ENCODE data around the gene DLG1. TPM values are rescaled to one million over a fixed set of nuclear protein-coding genes. Genes with fewer than 3 reads are reported as not detected.

The DLG1 gene
- polyA plus RNA-seq, 1 donor from 2014 or later: 43.9 TPM

GRCh38 chr3:197327701-197328100, 29.3 kb upstream of the DLG1 start:
- Histone ChIP-seq H3K36me3 (ENCODE audit: insufficient read depth, low read length) (no peaks in the 10 kb centered on the region), H4K20me1 (ENCODE audit: insufficient read depth) (no peaks in the 10 kb centered on the region), H3K4me3 (ENCODE audit: low read length) (no peak overlapping the region), H3F3A (ENCODE audit: insufficient read depth, low read length, poor library complexity, severe bottlenecking) (no peaks in the 10 kb centered on the region), H3K27ac (ENCODE audit: low read length) (no peak overlapping the region), H3K9ac (ENCODE audit: low read length) (no peak overlapping the region), H3K9me2 (ENCODE audit: insufficient read depth, low read length) (no peaks in the 10 kb centered on the region), H3K4me2 (ENCODE audit: low read length) (no peak overlapping the region), H3K9me3 (ENCODE audit: low read length) (no peaks in the 10 kb centered on the region), H3K27me3 (ENCODE audit: insufficient read depth, low read depth, low read length) (no peaks in the 10 kb centered on the region), H2AFZ (ENCODE audit: low read depth, low read length) (no peak overlapping the region), H3K79me2 (replicated peaks; ENCODE audit: insufficient read depth, low read length) (no peaks in the 10 kb centered on the region)
- TF ChIP-seq RAD21 (conservative IDR thresholded peaks at IDR 0.05) (no peak), TAF1 (IDR thresholded peaks at IDR 0.05; ENCODE audit: low read depth) (no peak), CTCF (IDR thresholded peaks at IDR 0.05; ENCODE audit: poor library complexity, severe bottlenecking) (no peak), MXI1 (conservative IDR thresholded peaks at IDR 0.05; ENCODE audit: poor library complexity, severe bottlenecking) (no peak), REST (IDR thresholded peaks at IDR 0.05; ENCODE audit: borderline replicate concordance) (no peak), EZH2 (IDR thresholded peaks at IDR 0.05; ENCODE audit: borderline replicate concordance, insufficient read depth, low read length, poor library complexity, severe bottlenecking) (no peak), EP300 (conservative IDR thresholded peaks at IDR 0.05; ENCODE audit: poor library complexity, severe bottlenecking) (no peak), SMC3 (conservative IDR thresholded peaks at IDR 0.05; ENCODE audit: poor library complexity) (no peak), POLR2AphosphoS5 (IDR thresholded peaks at IDR 0.05) (no peak)

- Histone ChIP-seq H3K9me2 (ENCODE audit: insufficient read depth, low read length) (no peaks in the 10 kb centered on the region), H3K27ac (ENCODE audit: low read length) (no peak overlapping the region), H3K27me3 (ENCODE audit: insufficient read depth, low read depth, low read length) (no peaks in the 10 kb centered on the region)
Measured at GRCh38 chr3:197325773-197326172, 27.4 kb upstream of the DLG1 start.

More at GRCh38 chr3:197325773-197326172, 27.4 kb upstream of the DLG1 start:
- H2AFZ ChIP-seq (ENCODE audit: low read depth, low read length): no peak overlapping the region
- no peak for TF ChIP-seq TAF1 (IDR thresholded peaks at IDR 0.05; ENCODE audit: low read depth)
- no peak for TF ChIP-seq EP300 (conservative IDR thresholded peaks at IDR 0.05; ENCODE audit: poor library complexity, severe bottlenecking)
- TF ChIP-seq REST (IDR thresholded peaks at IDR 0.05; ENCODE audit: borderline replicate concordance): no peak
- TF ChIP-seq CTCF (IDR thresholded peaks at IDR 0.05; ENCODE audit: poor library complexity, severe bottlenecking): no peak
- TF ChIP-seq MXI1 (conservative IDR thresholded peaks at IDR 0.05; ENCODE audit: poor library complexity, severe bottlenecking): no peak
- no peak for TF ChIP-seq RAD21 (conservative IDR thresholded peaks at IDR 0.05)
- TF ChIP-seq SMC3 (conservative IDR thresholded peaks at IDR 0.05; ENCODE audit: poor library complexity): no peak
- TF ChIP-seq EZH2 (IDR thresholded peaks at IDR 0.05; ENCODE audit: borderline replicate concordance, insufficient read depth, low read length, poor library complexity, severe bottlenecking): no peak
- TF ChIP-seq POLR2AphosphoS5 (IDR thresholded peaks at IDR 0.05): no peak
- H3K9me3 ChIP-seq (ENCODE audit: low read length): no peaks in the 10 kb centered on the region
- no peaks in the 10 kb centered on the region for H3F3A ChIP-seq (ENCODE audit: insufficient read depth, low read length, poor library complexity, severe bottlenecking)
- no peak overlapping the region for H3K4me3 ChIP-seq (ENCODE audit: low read length)
- no peaks in the 10 kb centered on the region for H4K20me1 ChIP-seq (ENCODE audit: insufficient read depth)
- no peaks in the 10 kb centered on the region for H3K36me3 ChIP-seq (ENCODE audit: insufficient read depth, low read length)
- H3K79me2 ChIP-seq (replicated peaks; ENCODE audit: insufficient read depth, low read length): no peaks in the 10 kb centered on the region
- H3K9ac ChIP-seq (ENCODE audit: low read length): no peak overlapping the region
- H3K4me2 ChIP-seq (ENCODE audit: low read length): no peak overlapping the region

All from neural cell (in vitro differentiated cells).